Osteoblast (primary cell): ENCODE data around the gene NKAIN2. TPM values are rescaled to one million over a fixed set of nuclear protein-coding genes. Genes with fewer than 3 reads are reported as not detected.

Experiments used
- DNase-seq: peaks from one replicate; pipeline ENCODE4 v3.0.0; 2011; ENCODE audit warnings: low spot score, mixed read lengths; ENCODE audit not compliant: insufficient read length; ENCODE audit errors: missing footprints
- H2AFZ ChIP-seq: 2 replicates; pipeline ENCODE4 v1.6.0; 2011; ENCODE audit warnings: mild to moderate bottlenecking, low read length
- H3K27ac ChIP-seq: 2 replicates; pipeline ENCODE4 v1.5.1; 2011; ENCODE audit warnings: mild to moderate bottlenecking, low read depth, low read length, moderate library complexity
- H3K27me3 ChIP-seq: 2 replicates; pipeline ENCODE4 v1.6.0; 2012; ENCODE audit warnings: mild to moderate bottlenecking, control low read depth, inconsistent platforms, low read length, moderate library complexity; ENCODE audit not compliant: insufficient read depth
- H3K36me3 ChIP-seq: 2 replicates; pipeline ENCODE4 v1.5.1; 2011; ENCODE audit warnings: mild to moderate bottlenecking, low read length, control low read depth, moderate library complexity; ENCODE audit not compliant: insufficient read depth
- H3K4me1 ChIP-seq: 2 replicates; pipeline ENCODE4 v1.5.1; 2011; ENCODE audit warnings: mild to moderate bottlenecking, low read length, control low read depth, moderate library complexity; ENCODE audit not compliant: insufficient read depth
- H3K4me2 ChIP-seq: 2 replicates; pipeline ENCODE4 v1.6.0; 2011; ENCODE audit warnings: mild to moderate bottlenecking, low read length; ENCODE audit not compliant: insufficient read depth
- H3K4me3 ChIP-seq: fragments of 200-600 bp; sonication (generic); 3 replicates; pipeline ENCODE4 v1.5.1; 2012; ENCODE audit warnings: mild to moderate bottlenecking, low read length, inconsistent platforms; ENCODE audit not compliant: insufficient read depth
- H3K79me2 ChIP-seq: 2 replicates; pipeline ENCODE4 v1.6.0; 2012; ENCODE audit warnings: mild to moderate bottlenecking, low read length, control low read depth, inconsistent platforms; ENCODE audit not compliant: insufficient read depth
- H3K9me3 ChIP-seq: 2 replicates; pipeline ENCODE4 v1.5.1; 2011; ENCODE audit warnings: low read depth, low read length, control low read depth
- H4K20me1 ChIP-seq: 2 replicates; pipeline ENCODE4 v1.6.0; 2012; ENCODE audit warnings: mild to moderate bottlenecking, low read length, control low read depth; ENCODE audit not compliant: insufficient read depth
- total RNA-seq: library from RNA; depleted of rRNA; stranded (reverse); fragments of >200 nt; gene quantifications from 2 replicates; pipeline ENCODE4 v1.2.3, GENCODE V29; 2012
- TF ChIP-seq, protein P1 (sequence below): IDR thresholded peaks from 2 replicates; pipeline ENCODE4 v1.5.1; 2011; ENCODE audit warnings: mild to moderate bottlenecking, low read depth, low read length, moderate library complexity; ENCODE audit errors: extremely low read depth

The NKAIN2 gene
- total RNA-seq, 1 donor = under 0.01 TPM

DNA sequence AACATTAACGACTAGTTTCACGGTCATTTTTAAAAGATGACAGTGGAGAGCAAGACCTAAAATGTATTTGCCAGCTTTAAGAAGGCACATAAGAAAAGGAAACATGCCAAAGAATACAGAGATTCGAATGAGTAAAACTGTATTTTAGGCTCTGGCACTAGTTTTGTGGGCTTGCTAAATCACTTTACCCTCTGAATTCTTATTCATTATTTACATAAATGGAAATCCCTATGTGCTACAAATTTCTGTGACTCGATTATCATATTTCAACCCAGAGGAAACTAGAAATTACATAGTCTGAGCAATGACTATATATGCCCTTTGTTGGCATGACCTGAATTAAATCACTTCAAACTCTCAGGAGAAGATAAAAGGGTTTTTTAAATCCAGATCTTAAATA lies 716.8 kb downstream of the NKAIN2 start:
- Histone ChIP-seq H3K4me1 (no peaks in the 10 kb centered on the region), H3K9me3 (no peaks in the 10 kb centered on the region), H3K27ac (no peak overlapping the region), H4K20me1 (no peaks in the 10 kb centered on the region), H3K36me3 (no peaks in the 10 kb centered on the region), H3K79me2 (no peaks in the 10 kb centered on the region), H3K4me2 (no peak overlapping the region), H3K27me3 (no peaks in the 10 kb centered on the region), H2AFZ (no peak overlapping the region), H3K4me3 (no peak overlapping the region)
- DNase-seq = no peak
- TF ChIP-seq, protein P1, sequence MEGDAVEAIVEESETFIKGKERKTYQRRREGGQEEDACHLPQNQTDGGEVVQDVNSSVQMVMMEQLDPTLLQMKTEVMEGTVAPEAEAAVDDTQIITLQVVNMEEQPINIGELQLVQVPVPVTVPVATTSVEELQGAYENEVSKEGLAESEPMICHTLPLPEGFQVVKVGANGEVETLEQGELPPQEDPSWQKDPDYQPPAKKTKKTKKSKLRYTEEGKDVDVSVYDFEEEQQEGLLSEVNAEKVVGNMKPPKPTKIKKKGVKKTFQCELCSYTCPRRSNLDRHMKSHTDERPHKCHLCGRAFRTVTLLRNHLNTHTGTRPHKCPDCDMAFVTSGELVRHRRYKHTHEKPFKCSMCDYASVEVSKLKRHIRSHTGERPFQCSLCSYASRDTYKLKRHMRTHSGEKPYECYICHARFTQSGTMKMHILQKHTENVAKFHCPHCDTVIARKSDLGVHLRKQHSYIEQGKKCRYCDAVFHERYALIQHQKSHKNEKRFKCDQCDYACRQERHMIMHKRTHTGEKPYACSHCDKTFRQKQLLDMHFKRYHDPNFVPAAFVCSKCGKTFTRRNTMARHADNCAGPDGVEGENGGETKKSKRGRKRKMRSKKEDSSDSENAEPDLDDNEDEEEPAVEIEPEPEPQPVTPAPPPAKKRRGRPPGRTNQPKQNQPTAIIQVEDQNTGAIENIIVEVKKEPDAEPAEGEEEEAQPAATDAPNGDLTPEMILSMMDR = no peak

- no peaks in the 10 kb centered on the region for H4K20me1 ChIP-seq
- H3K4me1 ChIP-seq = no peaks in the 10 kb centered on the region
- H3K27ac ChIP-seq = no peak overlapping the region
- no peak for DNase-seq
- no peak overlapping the region for H2AFZ ChIP-seq
- no peak overlapping the region for H3K4me3 ChIP-seq
- no peaks in the 10 kb centered on the region for H3K79me2 ChIP-seq
- TF ChIP-seq, protein P1 = no peak
- H3K9me3 ChIP-seq = no peaks in the 10 kb centered on the region
- no peak overlapping the region for H3K4me2 ChIP-seq
- H3K27me3 ChIP-seq = no peaks in the 10 kb centered on the region
- H3K36me3 ChIP-seq = no peaks in the 10 kb centered on the region
These were observed 718.7 kb downstream of the NKAIN2 start for GRCh38 chr6:124522335-124522734.

DNA sequence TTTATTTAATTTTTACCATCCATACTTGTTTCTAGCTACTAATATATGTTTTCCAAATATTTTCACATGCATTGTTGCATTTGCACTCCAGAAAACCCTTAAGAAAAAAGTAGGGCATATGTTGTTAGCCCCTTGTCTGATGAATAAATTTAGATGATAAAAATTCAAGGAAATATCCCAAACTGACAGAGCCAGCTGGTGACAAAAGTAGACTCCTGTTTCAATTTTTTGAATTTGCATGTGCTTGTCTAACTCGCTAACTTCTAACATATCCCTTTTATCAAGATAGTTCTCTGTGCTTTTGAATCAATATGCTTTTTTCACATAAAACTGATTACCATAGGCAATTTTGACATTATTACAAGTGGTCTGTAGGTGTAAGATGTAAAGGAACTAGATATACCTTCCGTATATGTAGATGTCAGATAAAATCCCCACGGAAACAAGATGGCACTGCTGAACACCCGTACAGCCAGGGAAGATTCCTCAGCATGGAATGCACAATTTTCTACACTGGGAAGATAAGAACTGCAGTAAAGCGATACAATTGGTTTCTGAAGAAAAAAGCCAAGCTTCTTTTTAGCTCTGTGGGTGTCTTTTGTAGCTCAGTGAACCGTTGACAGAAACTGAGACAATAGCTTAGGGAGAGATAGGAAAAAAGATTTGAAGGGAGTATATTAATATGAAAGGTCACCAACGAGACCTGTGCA lies 721.0 kb downstream of the NKAIN2 start:
- H3K9me3 ChIP-seq = no peaks in the 10 kb centered on the region
- no peak overlapping the region for H3K4me3 ChIP-seq
- no peak overlapping the region for H2AFZ ChIP-seq
- H3K4me2 ChIP-seq = no peak overlapping the region
- H3K27me3 ChIP-seq = no peaks in the 10 kb centered on the region
- no peaks in the 10 kb centered on the region for H4K20me1 ChIP-seq
- no peak for DNase-seq
- H3K79me2 ChIP-seq = no peaks in the 10 kb centered on the region
- H3K4me1 ChIP-seq = no peaks in the 10 kb centered on the region
- TF ChIP-seq, protein P1 = no peak
- H3K27ac ChIP-seq = no peak overlapping the region
- H3K36me3 ChIP-seq = no peaks in the 10 kb centered on the region

DNA sequence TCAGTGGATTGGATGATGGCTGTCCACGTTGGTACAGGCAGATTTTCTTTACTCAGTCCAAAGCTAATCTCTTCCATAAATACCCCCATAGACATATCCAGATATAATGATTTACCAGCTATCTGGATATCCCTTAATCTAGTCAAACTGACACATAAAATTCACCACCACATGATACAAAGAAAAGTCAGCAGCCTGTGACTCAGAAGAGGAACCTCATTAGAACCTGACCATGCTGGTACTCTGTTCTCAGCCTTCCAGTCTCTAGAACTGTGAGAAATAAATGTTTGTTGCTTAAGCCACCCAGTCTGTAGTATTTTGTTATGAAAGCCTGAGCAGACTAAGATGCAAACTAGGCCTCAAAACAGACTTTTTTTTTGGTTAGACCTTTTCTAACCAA lies 727.3 kb downstream of the NKAIN2 start:
- no peak for DNase-seq
- Histone ChIP-seq H3K4me1 (no peaks in the 10 kb centered on the region), H3K27ac (no peak overlapping the region), H3K79me2 (no peaks in the 10 kb centered on the region), H3K36me3 (no peaks in the 10 kb centered on the region), H2AFZ (no peak overlapping the region), H3K4me2 (no peak overlapping the region), H3K27me3 (no peaks in the 10 kb centered on the region), H4K20me1 (no peaks in the 10 kb centered on the region), H3K4me3 (no peak overlapping the region), H3K9me3 (no peaks in the 10 kb centered on the region)
- TF ChIP-seq, protein P1 = no peak
